ENCODE data around the gene NXN. TPM values are rescaled to one million over a fixed set of nuclear protein-coding genes. Genes with fewer than 3 reads are reported as not detected.
A peak's percentile ranks its signal among the peaks of the same experiment; 100 is the strongest.

The NXN gene
- total RNA-seq, 1 donor from 2014 or later, result 76.4 TPM

DNA sequence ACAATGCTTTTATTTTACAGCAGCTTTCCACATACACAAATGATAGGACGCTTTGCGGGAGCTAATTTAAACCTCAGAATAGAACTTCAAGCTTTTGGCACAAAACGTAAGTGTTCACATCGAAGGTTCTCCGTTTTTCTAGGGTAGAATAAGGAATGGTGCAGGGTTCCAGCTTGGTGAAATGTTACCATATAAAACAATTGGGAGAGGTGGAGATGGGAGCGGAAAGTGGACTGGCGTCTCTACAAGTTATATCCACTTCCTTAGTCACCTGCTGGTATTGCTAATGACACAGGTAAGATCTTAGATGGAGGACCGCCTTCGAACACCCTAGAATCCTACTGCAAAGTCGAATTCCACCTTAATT lies 1.7 kb upstream of the NXN start:
- no peak overlapping the region for H3K27ac Mint-ChIP-seq (ENCODE audit: unreplicated experiment)
- TF ChIP-seq, protein P1, sequence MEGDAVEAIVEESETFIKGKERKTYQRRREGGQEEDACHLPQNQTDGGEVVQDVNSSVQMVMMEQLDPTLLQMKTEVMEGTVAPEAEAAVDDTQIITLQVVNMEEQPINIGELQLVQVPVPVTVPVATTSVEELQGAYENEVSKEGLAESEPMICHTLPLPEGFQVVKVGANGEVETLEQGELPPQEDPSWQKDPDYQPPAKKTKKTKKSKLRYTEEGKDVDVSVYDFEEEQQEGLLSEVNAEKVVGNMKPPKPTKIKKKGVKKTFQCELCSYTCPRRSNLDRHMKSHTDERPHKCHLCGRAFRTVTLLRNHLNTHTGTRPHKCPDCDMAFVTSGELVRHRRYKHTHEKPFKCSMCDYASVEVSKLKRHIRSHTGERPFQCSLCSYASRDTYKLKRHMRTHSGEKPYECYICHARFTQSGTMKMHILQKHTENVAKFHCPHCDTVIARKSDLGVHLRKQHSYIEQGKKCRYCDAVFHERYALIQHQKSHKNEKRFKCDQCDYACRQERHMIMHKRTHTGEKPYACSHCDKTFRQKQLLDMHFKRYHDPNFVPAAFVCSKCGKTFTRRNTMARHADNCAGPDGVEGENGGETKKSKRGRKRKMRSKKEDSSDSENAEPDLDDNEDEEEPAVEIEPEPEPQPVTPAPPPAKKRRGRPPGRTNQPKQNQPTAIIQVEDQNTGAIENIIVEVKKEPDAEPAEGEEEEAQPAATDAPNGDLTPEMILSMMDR (conservative IDR thresholded peaks at IDR 0.05), result peak; percentile 9
- no peaks in the 10 kb centered on the region for H3K27me3 Mint-ChIP-seq (ENCODE audit: low read depth)
- H3K36me3 Mint-ChIP-seq (ENCODE audit: low read depth), result no peaks in the 10 kb centered on the region
- H3K4me3 Mint-ChIP-seq, result peak overlapping the region; percentile 93
- no peak for DNase-seq (ENCODE audit: low read depth, low spot score)
- H3K4me1 Mint-ChIP-seq, result peaks cover 31% of the 10 kb centered on the region
- H3K9me3 Mint-ChIP-seq, result no peaks in the 10 kb centered on the region

DNA sequence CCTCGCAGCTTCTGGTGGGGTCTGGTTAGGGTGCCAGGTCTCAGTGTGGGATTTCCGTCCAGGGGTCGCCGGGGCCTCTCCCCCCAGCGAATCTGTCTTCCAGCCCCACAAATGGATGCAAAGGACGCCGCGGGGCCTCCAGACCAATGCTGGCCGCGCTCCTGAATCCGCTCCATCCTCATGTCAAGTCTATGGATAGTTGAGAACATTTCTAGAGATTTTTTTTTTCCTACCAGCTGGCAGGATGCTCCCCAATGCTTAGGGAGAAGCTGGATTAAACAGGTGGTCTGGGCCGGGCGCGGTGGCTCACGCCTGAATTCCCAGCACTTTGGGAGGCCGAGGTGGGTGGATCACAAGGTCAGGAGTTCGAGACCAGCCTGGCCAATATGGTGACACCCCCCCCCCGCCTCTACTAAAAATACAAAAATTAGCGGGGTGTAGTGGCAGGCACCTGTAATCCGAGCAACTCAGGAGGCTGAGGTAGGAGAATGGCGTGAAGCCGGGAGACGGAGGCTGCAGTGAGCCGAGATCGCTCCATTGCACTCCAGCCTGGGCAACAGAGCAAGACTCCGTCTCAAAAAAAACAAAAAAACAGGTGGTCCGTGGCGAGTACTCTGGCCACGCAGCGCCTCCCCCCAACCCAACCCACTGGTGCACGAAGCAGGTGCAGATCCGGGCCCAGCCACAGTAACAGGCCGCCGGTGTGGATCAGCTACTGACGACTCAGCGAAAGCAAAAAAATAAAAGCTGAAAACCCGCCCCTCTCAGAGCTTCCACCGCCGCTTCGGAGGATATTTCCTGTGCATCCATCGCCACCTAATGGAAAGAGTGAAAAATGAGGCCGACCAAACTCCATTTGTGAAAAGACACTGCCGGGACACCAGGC lies 1.1 kb upstream of the NXN start:
- Mint-ChIP-seq H3K36me3 (ENCODE audit: low read depth) (no peaks in the 10 kb centered on the region), H3K4me3 (peak overlapping the region; percentile 93), H3K27ac (ENCODE audit: unreplicated experiment) (peak overlapping the region; percentile 95), H3K4me1 (peaks cover 32% of the 10 kb centered on the region), H3K27me3 (ENCODE audit: low read depth) (no peaks in the 10 kb centered on the region), H3K9me3 (no peaks in the 10 kb centered on the region)
- peak; percentile 61 for DNase-seq (ENCODE audit: low read depth, low spot score)
- TF ChIP-seq, protein P1 (conservative IDR thresholded peaks at IDR 0.05), result peak; percentile 84

DNA sequence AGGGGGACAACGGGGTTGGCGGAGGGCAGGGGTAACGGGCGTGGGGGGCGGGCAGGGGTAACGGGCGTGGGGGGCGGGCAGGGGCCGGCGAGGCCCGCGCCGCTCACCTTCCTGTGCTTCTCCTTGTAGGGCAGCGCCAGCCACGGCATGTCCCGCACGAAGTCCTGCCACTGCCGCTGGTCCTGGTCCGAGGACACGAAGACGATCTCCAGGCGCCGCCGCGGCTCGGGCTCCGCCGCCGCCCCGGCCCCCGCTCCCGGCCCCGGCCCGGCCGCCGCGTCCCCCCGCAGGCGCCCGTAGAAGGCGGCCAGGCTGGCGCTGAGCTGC lies 401 bp downstream of the NXN start:
- DNase-seq (ENCODE audit: low read depth, low spot score), result no peak
- TF ChIP-seq, protein P1 (conservative IDR thresholded peaks at IDR 0.05), result no peak
- Mint-ChIP-seq H3K27me3 (ENCODE audit: low read depth) (no peaks in the 10 kb centered on the region), H3K4me1 (peaks cover 42% of the 10 kb centered on the region), H3K36me3 (ENCODE audit: low read depth) (no peaks in the 10 kb centered on the region), H3K9me3 (no peaks in the 10 kb centered on the region), H3K27ac (ENCODE audit: unreplicated experiment) (no peak overlapping the region), H3K4me3 (no peak overlapping the region)

DNA sequence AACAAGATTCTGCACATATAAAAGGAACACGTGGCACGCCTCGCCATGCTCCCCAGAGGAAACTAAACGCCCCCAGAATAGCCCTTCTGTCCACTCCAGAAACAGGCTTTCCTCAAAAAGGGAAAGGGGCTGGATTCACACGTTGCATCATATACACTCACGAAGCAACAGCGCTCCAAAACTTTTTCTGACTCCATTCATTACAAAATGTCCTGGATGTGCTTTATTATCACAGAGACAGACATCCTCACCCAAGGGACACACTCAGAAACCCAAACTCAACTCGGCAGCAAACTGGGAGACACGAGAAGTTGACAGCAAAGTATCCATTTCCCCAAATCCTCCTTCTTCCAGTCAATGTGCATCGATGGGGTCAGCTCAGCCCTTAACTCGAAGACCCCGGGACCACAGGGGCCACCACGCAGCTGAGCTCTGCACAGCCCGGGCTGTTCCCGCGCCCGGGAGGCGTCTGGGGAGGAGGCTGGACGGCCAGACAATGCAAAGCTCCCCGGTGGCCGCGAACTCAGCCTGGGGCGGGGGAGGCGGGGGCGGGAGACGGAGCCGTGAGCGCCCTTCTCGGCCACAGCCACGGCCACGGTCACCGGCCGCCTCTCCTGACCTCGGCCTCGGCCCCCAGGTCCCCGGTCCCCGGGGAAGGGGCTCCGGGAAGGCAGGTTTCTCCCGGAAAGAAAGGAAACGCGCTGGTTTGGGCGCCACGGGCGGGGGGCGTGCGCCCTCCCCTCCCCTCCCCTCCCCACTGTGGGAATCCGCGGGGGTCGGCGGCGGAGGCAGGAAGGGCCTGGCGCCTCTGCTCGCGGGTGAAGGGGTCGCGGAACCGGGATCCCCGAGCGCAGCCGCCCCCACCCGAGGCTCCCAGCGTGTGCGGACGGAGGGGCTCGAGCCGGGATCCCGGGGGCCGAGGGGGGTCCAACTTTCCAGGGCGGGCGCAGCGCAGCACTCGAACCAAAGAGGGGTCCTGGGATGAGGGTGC lies 1.2 kb downstream of the NXN start:
- Mint-ChIP-seq H3K27ac (ENCODE audit: unreplicated experiment) (peak overlapping the region; percentile 88), H3K4me1 (peaks cover 42% of the 10 kb centered on the region), H3K4me3 (peak overlapping the region; percentile 96), H3K27me3 (ENCODE audit: low read depth) (no peaks in the 10 kb centered on the region), H3K9me3 (no peaks in the 10 kb centered on the region), H3K36me3 (ENCODE audit: low read depth) (no peaks in the 10 kb centered on the region)
- TF ChIP-seq, protein P1 (conservative IDR thresholded peaks at IDR 0.05), result no peak
- peak; percentile 57 for DNase-seq (ENCODE audit: low read depth, low spot score)

DNA sequence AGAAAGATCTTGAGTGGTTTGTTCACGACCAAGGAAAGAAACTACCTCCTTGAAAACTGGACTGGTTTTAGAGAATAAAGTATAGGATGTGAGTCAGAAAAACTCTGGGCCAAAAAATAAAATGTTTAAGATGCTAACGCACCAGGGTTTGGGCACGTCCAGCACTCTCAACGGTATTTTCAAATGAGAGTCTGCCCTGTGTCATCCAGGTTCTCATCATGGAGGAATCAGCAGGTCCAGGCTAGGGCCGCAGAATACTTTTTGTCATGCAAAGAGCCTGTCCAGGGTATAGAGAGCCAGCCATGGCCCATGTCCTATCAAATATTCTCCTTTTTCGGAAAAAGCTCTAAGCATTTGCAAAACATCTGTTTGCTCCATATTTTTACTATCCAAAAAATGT lies 2.4 kb downstream of the NXN start:
- Mint-ChIP-seq H3K4me1 (peaks cover 47% of the 10 kb centered on the region), H3K9me3 (no peaks in the 10 kb centered on the region), H3K4me3 (peak overlapping the region; percentile 96), H3K36me3 (ENCODE audit: low read depth) (no peaks in the 10 kb centered on the region), H3K27ac (ENCODE audit: unreplicated experiment) (no peak overlapping the region), H3K27me3 (ENCODE audit: low read depth) (no peaks in the 10 kb centered on the region)
- DNase-seq (ENCODE audit: low read depth, low spot score), result no peak
- TF ChIP-seq, protein P1 (conservative IDR thresholded peaks at IDR 0.05), result no peak

Measured in neural crest cell (in vitro differentiated cells).